IMR-90 (cell line): ENCODE data around the gene ZNF451. TPM values are rescaled to one million over a fixed set of nuclear protein-coding genes. Genes with fewer than 3 reads are reported as not detected.

Experiments used
- ATAC-seq: fragments of 200-7000 bp; cut with Tn5 transposase; 2 replicates; pipeline ENCODE4 v1.9.1; 2020; ENCODE audit warnings: low read depth, mild to moderate bottlenecking, moderate library complexity
- BruUV-seq: library from RNA; stranded (reverse); fragments of 400-500 nt; replicated peaks from 2 replicates; lab custom pipeline; 2021; lab: Mats Ljungman, UMichigan
- CTCF ChIA-PET: fragments of 300-600 bp; formaldehyde crosslinking; extraction: SDS; loops from one replicate; lab custom pipeline; 2021; ENCODE audit warnings: antibody characterized with exemption; lab: Yijun Ruan, JAX
- POLR2A ChIA-PET: fragments of 300-600 bp; sonication (Branson Sonifier 250); formaldehyde crosslinking; loops from one replicate; lab custom pipeline; 2022; ENCODE audit warnings: antibody characterized with exemption; ENCODE audit not compliant: unreplicated experiment; lab: Charles Lee
- DNase-seq: peaks from one replicate; pipeline ENCODE4 v3.0.0; 2013
- H2AFZ ChIP-seq: replicated peaks from 2 replicates; pipeline ENCODE3; 2013; ENCODE audit warnings: low read length, mild to moderate bottlenecking; ENCODE audit not compliant: poor library complexity
- H2AK5ac ChIP-seq: 2 replicates; pipeline ENCODE4 v1.6.1; 2013; ENCODE audit warnings: low read depth, low read length, inconsistent platforms
- H2AK9ac ChIP-seq: replicated peaks from 2 replicates; pipeline ENCODE3; 2013; ENCODE audit warnings: mild to moderate bottlenecking, low read depth, low read length, moderate library complexity; ENCODE audit not compliant: poor library complexity
- H2BK120ac ChIP-seq: 2 replicates; pipeline ENCODE4 v1.6.1; 2013; ENCODE audit warnings: low read depth, low read length, inconsistent platforms
- H2BK15ac ChIP-seq: 3 replicates; pipeline ENCODE4 v1.6.1; 2013; ENCODE audit warnings: low read depth, low read length, inconsistent platforms
- H2BK20ac ChIP-seq: 2 replicates; pipeline ENCODE4 v1.6.1; 2013; ENCODE audit warnings: low read depth, mild to moderate bottlenecking, inconsistent platforms, low read length, moderate library complexity
- H2BK5ac ChIP-seq: 2 replicates; pipeline ENCODE4 v1.6.1; 2013; ENCODE audit warnings: mild to moderate bottlenecking, low read depth, low read length, inconsistent platforms; ENCODE audit not compliant: poor library complexity, severe bottlenecking
- H3K14ac ChIP-seq: replicated peaks from 2 replicates; pipeline ENCODE4 v1.6.1; 2013; ENCODE audit warnings: low read depth, low read length, inconsistent platforms
- H3K18ac ChIP-seq: 2 replicates; pipeline ENCODE4 v1.6.1; 2013; ENCODE audit warnings: low read depth, low read length, control low read depth
- H3K23ac ChIP-seq: 2 replicates; pipeline ENCODE4 v1.6.1; 2013; ENCODE audit warnings: low read depth, low read length, inconsistent platforms
- H3K27ac ChIP-seq: 2 replicates; pipeline ENCODE4 v1.5.1; 2013; ENCODE audit warnings: mild to moderate bottlenecking, control low read depth, low read length; ENCODE audit not compliant: insufficient read depth
- H3K27me3 ChIP-seq: 2 replicates; pipeline ENCODE4 v1.6.1; 2013; ENCODE audit warnings: low read length; ENCODE audit not compliant: control insufficient read depth, insufficient read depth
- H3K36me3 ChIP-seq: 2 replicates; pipeline ENCODE4 v1.6.1; 2013; ENCODE audit warnings: low read length, mixed read lengths; ENCODE audit not compliant: control insufficient read depth, insufficient read depth
- H3K4ac ChIP-seq: 2 replicates; pipeline ENCODE4 v1.6.1; 2013; ENCODE audit warnings: low read depth, low read length, inconsistent platforms
- H3K4me1 ChIP-seq: 2 replicates; pipeline ENCODE4 v1.6.1; 2013; ENCODE audit warnings: low read length, mixed read lengths; ENCODE audit not compliant: control insufficient read depth, insufficient read depth
- H3K4me2 ChIP-seq: 2 replicates; pipeline ENCODE4 v1.6.1; 2013; ENCODE audit warnings: low read depth, mild to moderate bottlenecking, control low read depth, low read length, moderate library complexity
- H3K4me3 ChIP-seq: 2 replicates; pipeline ENCODE4 v1.5.1; 2013; ENCODE audit warnings: low read depth, mild to moderate bottlenecking, control low read depth, low read length, moderate library complexity; ENCODE audit not compliant: insufficient read depth
- H3K56ac ChIP-seq: 2 replicates; pipeline ENCODE4 v1.6.1; 2013; ENCODE audit warnings: low read length, inconsistent platforms; ENCODE audit not compliant: insufficient read depth; ENCODE audit errors: extremely low read depth
- H3K79me1 ChIP-seq, 2 experiments: 2 replicates each; pipeline ENCODE4 v1.6.1; 2013; ENCODE audit warnings: low read length in 2 of 2, inconsistent platforms in 1 of 2, low read depth in 1 of 2
- H3K9ac ChIP-seq: 2 replicates; pipeline ENCODE4 v1.6.1; 2013; ENCODE audit warnings: low read depth, low read length, control low read depth
- H3K9me1 ChIP-seq: 2 replicates; pipeline ENCODE4 v1.6.1; 2013; ENCODE audit warnings: low read length, inconsistent platforms; ENCODE audit not compliant: insufficient read depth
- H3K9me3 ChIP-seq: 2 replicates; pipeline ENCODE4 v1.6.1; 2013; ENCODE audit warnings: low read length; ENCODE audit not compliant: control insufficient read depth, insufficient read depth
- H4K20me1 ChIP-seq: 2 replicates; pipeline ENCODE4 v1.6.1; 2013; ENCODE audit warnings: low read length, inconsistent platforms; ENCODE audit not compliant: insufficient read depth
- H4K5ac ChIP-seq: 2 replicates; pipeline ENCODE4 v1.6.1; 2013; ENCODE audit warnings: mild to moderate bottlenecking, low read depth, low read length, control low read depth
- H4K8ac ChIP-seq, 2 experiments: 2 replicates each; pipeline ENCODE4 v1.6.1; 2013; ENCODE audit warnings: low read depth in 2 of 2, low read length in 2 of 2, control low read depth in 1 of 2, inconsistent platforms in 1 of 2
- H4K91ac ChIP-seq: 2 replicates; pipeline ENCODE4 v1.6.1; 2013; ENCODE audit warnings: low read depth, low read length, inconsistent platforms; ENCODE audit not compliant: insufficient read depth
- BHLHE40 ChIP-seq: fragments of 150-350 bp; IDR thresholded peaks from 2 replicates; pipeline ENCODE4 v1.6.1; 2016; ENCODE audit warnings: mild to moderate bottlenecking, low read depth, low read length
- FOS ChIP-seq: fragments of 150-350 bp; IDR thresholded peaks from 2 replicates; pipeline ENCODE4 v1.6.1; 2016; ENCODE audit warnings: low read depth, low read length
- RAD21 ChIP-seq: IDR thresholded peaks from 2 replicates; pipeline ENCODE4 v1.6.1; 2012; ENCODE audit warnings: low read length, improper control_type of control experiment
- WGBS, 2 experiments: methylation state at CpG; one replicate each; pipeline versions ENCODE4 v1.1.5 to v1.1.7; 2013; ENCODE audit warnings: missing lambda C conversion rate in 2 of 2; ENCODE audit not compliant: insufficient read length in 1 of 2; ENCODE audit errors: extremely low coverage in 2 of 2; 5-methylcytosine and 5-hydroxymethylcytosine counted together
- dilution Hi-C: fragments of 300-500 bp; cut with HindIII; formaldehyde crosslinking; loops from one replicate; pipeline ENCODE4 v1.14.3; 2018; ENCODE audit warnings: low sequenced_read_pairs; ENCODE audit not compliant: unreplicated experiment
- in situ Hi-C: fragments of 300-500 bp; cut with MboI; formaldehyde crosslinking; loops from 3 replicates; pipeline ENCODE4 v1.14.3; 2019; ENCODE audit warnings: low sequenced_read_pairs, inconsistent platforms, mixed read lengths
- intact Hi-C: fragments of 100-400 bp; cut with micrococcal nuclease; formaldehyde crosslinking; loops from 2 replicates; pipeline ENCODE4 v1.10.0; 2022
- polyA plus RNA-seq, 3 experiments: library from polyadenylated mRNA; depleted of rRNA; stranded (reverse); fragments of >200 nt; gene quantifications; 2 replicates each; pipeline ENCODE4 v1.2.3, GENCODE V29; 2012; ENCODE audit warnings: low replicate concordance in 1 of 3
- total RNA-seq: library from RNA; depleted of rRNA; stranded (reverse); fragments of >200 nt; gene quantifications from 2 replicates; pipeline ENCODE4 v1.2.3, GENCODE V29; 2012

ZNF451 gene
- total and polyA plus RNA-seq, 2 of the 4 experiments (the other 2 are of a cell fraction) = 10.0 to 48.6 TPM

GRCh38 chr6:57134954-57135353 lies 45.0 kb downstream of the ZNF451 start:
- no peak overlapping the region for H3K4ac ChIP-seq
- no peak overlapping the region for H2AK9ac ChIP-seq
- no peak overlapping the region for H3K18ac ChIP-seq
- DNase-seq = no peak
- no peak overlapping the region for H4K91ac ChIP-seq
- ATAC-seq = no peak
- H3K36me3 ChIP-seq = peaks cover 6% of the 10 kb centered on the region
- H2BK120ac ChIP-seq = no peak overlapping the region
- CTCF ChIA-PET = no interaction called here
- no peak overlapping the region for H3K4me2 ChIP-seq
- H3K27me3 ChIP-seq = no peaks in the 10 kb centered on the region
- H3K4me1 ChIP-seq = no peaks in the 10 kb centered on the region
- TF ChIP-seq RAD21 (no peak), BHLHE40 (no peak), FOS (no peak)
- H3K9me1 ChIP-seq = no peaks in the 10 kb centered on the region
- BruUV-seq = no TSS peak
- dilution Hi-C loops (no loop called here), intact Hi-C loops (no loop called here), in situ Hi-C loops (no loop called here)
- H3K79me1 ChIP-seq = peaks cover 6 to 11% of the 10 kb centered on the region in 2 experiments; a peak in 3 of 4 replicates
- no peaks in the 10 kb centered on the region for H4K20me1 ChIP-seq
- no peak overlapping the region for H3K23ac ChIP-seq
- H3K9me3 ChIP-seq = no peaks in the 10 kb centered on the region
- H4K8ac ChIP-seq = no peak overlapping the region
- no peak overlapping the region for H3K4me3 ChIP-seq
- no peak overlapping the region for H4K5ac ChIP-seq
- no peak overlapping the region for H3K14ac ChIP-seq
- no peak overlapping the region for H3K9ac ChIP-seq
- no peak overlapping the region for H2AFZ ChIP-seq
- H3K56ac ChIP-seq = no peak overlapping the region
- no peak overlapping the region for H2BK20ac ChIP-seq
- POLR2A ChIA-PET = no interaction called here
- H2AK5ac ChIP-seq = no peak overlapping the region
- whole genome bisulfite sequencing, 2 experiments = no CpG with 5 or more reads among the region's 1 CpG
- no peak overlapping the region for H2BK15ac ChIP-seq
- no peak overlapping the region for H3K27ac ChIP-seq
- H2BK5ac ChIP-seq = no peak overlapping the region
